A549 (cell line): Measurements from ENCODE around the gene LYRM2. TPM values are rescaled to one million over a fixed set of nuclear protein-coding genes. Genes with fewer than 3 reads are reported as not detected.

Experiments
- ATAC-seq, 2 experiments: fragments of 200-7000 bp in 1 of 2; fragments of >200 bp in 1 of 2; cut with Nextera tagmentation in 1 of 2; cut with Tn5 transposase in 1 of 2; 3 replicates each; pipeline versions ENCODE4 v1.8.0 to v1.9.1; 2018 to 2020; ENCODE audit warnings: mild to moderate bottlenecking in 1 of 2, moderate library complexity in 1 of 2
- CTCF ChIA-PET: fragments of 300-600 bp; sonication (Branson Sonifier 250); formaldehyde crosslinking; extraction: SDS; loops from one replicate; lab custom pipeline; 2021; ENCODE audit warnings: antibody characterized with exemption, inconsistent platforms; lab: Yijun Ruan, JAX
- POLR2A ChIA-PET: fragments of 350-600 bp; formaldehyde crosslinking; extraction: SDS; loops from one replicate; lab custom pipeline; 2021; ENCODE audit warnings: antibody characterized with exemption, inconsistent platforms; lab: Yijun Ruan, JAX
- DNase-seq, 2 experiments: peaks; one replicate each; pipeline versions ENCODE4 v3.0.0 to v3.0.0-alpha.2; 2011 to 2016; ENCODE audit warnings: low read depth in 1 of 2, low spot score in 1 of 2
- FAIRE-seq: peaks from 2 replicates; lab custom pipeline; 2011; peaks lifted over from hg19 to GRCh38; lab: Jason Lieb, UNC
- H3K27ac ChIP-seq, 2 experiments: fragments of >200 bp; sonication (Bioruptor Twin); formaldehyde crosslinking; 3 replicates each; pipeline ENCODE4 v1.5.1; 2016 to 2017
- H3K4me1 ChIP-seq: fragments of >200 bp; sonication (Bioruptor Twin); formaldehyde crosslinking; 3 replicates; pipeline ENCODE4 v1.6.1; 2016
- H3K4me2 ChIP-seq: fragments of >200 bp; sonication (Bioruptor Twin); formaldehyde crosslinking; 3 replicates; pipeline ENCODE4 v1.6.1; 2016
- H3K4me3 ChIP-seq: fragments of >200 bp; sonication (Bioruptor Twin); formaldehyde crosslinking; 3 replicates; pipeline ENCODE4 v1.5.1; 2016
- H3K9me3 ChIP-seq: fragments of >200 bp; sonication (Bioruptor Twin); formaldehyde crosslinking; 3 replicates; pipeline ENCODE4 v1.6.1; 2016
- CBX2 ChIP-seq: fragments of 200-600 bp; sonication (generic); IDR thresholded peaks from 2 replicates; pipeline ENCODE4 v1.6.1; 2016; ENCODE audit warnings: low read depth, mild to moderate bottlenecking, borderline replicate concordance
- CEBPB ChIP-seq, 2 experiments: fragments of >200 bp in 1 of 2; sonication (Bioruptor Twin) in 1 of 2; formaldehyde crosslinking in 1 of 2; IDR thresholded peaks; 2 replicates each; pipeline ENCODE4 v1.6.1; 2012 to 2016
- CHD2 ChIP-seq: fragments of 150-350 bp; IDR thresholded peaks from 2 replicates; pipeline ENCODE4 v1.6.1; 2014; ENCODE audit warnings: low read length; ENCODE audit not compliant: partially characterized antibody
- EHF ChIP-seq: fragments of 250-450 bp; sonication (Bioruptor Pico); IDR thresholded peaks from 2 replicates; pipeline ENCODE4 v1.5.0; 2020; ENCODE audit warnings: mild to moderate bottlenecking
- EHMT2 ChIP-seq: fragments of 200-600 bp; sonication (generic); IDR thresholded peaks from 2 replicates; pipeline ENCODE4 v1.6.1; 2016; ENCODE audit warnings: antibody characterized with exemption, low read depth, mild to moderate bottlenecking, moderate library complexity
- EP300 ChIP-seq, 2 experiments: fragments of >200 bp; sonication (Bioruptor Twin); formaldehyde crosslinking; IDR thresholded peaks; 2 replicates in 1 of 2; 3 replicates in 1 of 2; pipeline ENCODE4 v1.6.1; 2016 to 2017
- ESRRA ChIP-seq: fragments of 150-350 bp; IDR thresholded peaks from 2 replicates; pipeline ENCODE4 v1.6.1; 2014; ENCODE audit warnings: mild to moderate bottlenecking, low read length, borderline replicate concordance
- GATA3 ChIP-seq: IDR thresholded peaks from 2 replicates; pipeline ENCODE4 v1.6.1; 2012; ENCODE audit warnings: borderline replicate concordance
- HEYL ChIP-seq: fragments of 250-450 bp; sonication (Bioruptor Pico); IDR thresholded peaks from 2 replicates; pipeline ENCODE4 v1.8.0; 2021; ENCODE audit warnings: mild to moderate bottlenecking, moderate library complexity
- HOXB13 ChIP-seq: fragments of 250-450 bp; sonication (Bioruptor Pico); IDR thresholded peaks from 2 replicates; pipeline ENCODE4 v1.5.0; 2020; ENCODE audit warnings: low read depth, mild to moderate bottlenecking, moderate library complexity
- HOXB5 ChIP-seq: fragments of 250-450 bp; sonication (Bioruptor Pico); IDR thresholded peaks from 2 replicates; pipeline ENCODE4 v1.5.0; 2020; ENCODE audit warnings: mild to moderate bottlenecking, moderate library complexity
- KDM1A ChIP-seq: fragments of 200-600 bp; sonication (generic); IDR thresholded peaks from 2 replicates; pipeline ENCODE4 v1.6.1; 2016; ENCODE audit warnings: low read depth, mild to moderate bottlenecking
- KDM5A ChIP-seq: fragments of 200-600 bp; sonication (generic); IDR thresholded peaks from 2 replicates; pipeline ENCODE4 v1.6.1; 2016; ENCODE audit warnings: antibody characterized with exemption, mild to moderate bottlenecking
- MAZ ChIP-seq: fragments of 150-350 bp; IDR thresholded peaks from 2 replicates; pipeline ENCODE4 v1.6.1; 2014; ENCODE audit warnings: antibody characterized with exemption, low read depth, low read length, borderline replicate concordance
- MYC ChIP-seq: IDR thresholded peaks from 2 replicates; pipeline ENCODE4 v1.6.1; 2012; ENCODE audit warnings: mild to moderate bottlenecking, inconsistent platforms, low read length, improper control_type of control experiment, borderline replicate concordance
- PHF8 ChIP-seq: fragments of 200-600 bp; sonication (generic); IDR thresholded peaks from 2 replicates; pipeline ENCODE4 v1.6.1; 2016; ENCODE audit warnings: low read depth, mild to moderate bottlenecking, antibody characterized with exemption, moderate library complexity, borderline replicate concordance
- POLR2A ChIP-seq: IDR thresholded peaks from 2 replicates; pipeline ENCODE4 v1.6.1; 2012; ENCODE audit warnings: mild to moderate bottlenecking, low read length
- POLR2AphosphoS2 ChIP-seq: conservative IDR thresholded peaks from 2 replicates; pipeline ENCODE4 v1.6.1; 2012; ENCODE audit warnings: low read length, improper control_type of control experiment, inconsistent platforms
- RAD21 ChIP-seq, 2 experiments: fragments of >200 bp in 1 of 2; sonication (Bioruptor Twin) in 1 of 2; formaldehyde crosslinking in 1 of 2; IDR thresholded peaks in 1 of 2; conservative IDR thresholded peaks in 1 of 2; 2 replicates in 1 of 2; 3 replicates in 1 of 2; pipeline ENCODE4 v1.6.1; 2012 to 2018; ENCODE audit warnings: inconsistent platforms in 1 of 2
- RCOR1 ChIP-seq: fragments of 150-350 bp; IDR thresholded peaks from 2 replicates; pipeline ENCODE4 v1.6.1; 2014; ENCODE audit warnings: antibody characterized with exemption, low read length, low read depth
- RNF2 ChIP-seq: fragments of 200-600 bp; sonication (generic); IDR thresholded peaks from 2 replicates; pipeline ENCODE4 v1.6.1; 2016; ENCODE audit warnings: low read depth, mild to moderate bottlenecking, antibody characterized with exemption, moderate library complexity, borderline replicate concordance
- ZFP36 ChIP-seq: fragments of 450-650 bp; IDR thresholded peaks from 2 replicates; pipeline ENCODE4 v1.6.1; 2014; ENCODE audit warnings: borderline replicate concordance; ENCODE audit not compliant: partially characterized antibody
- ZSCAN20 ChIP-seq: fragments of 250-450 bp; sonication (Bioruptor Pico); IDR thresholded peaks from 2 replicates; pipeline ENCODE4 v1.8.0; 2022; ENCODE audit warnings: mild to moderate bottlenecking, moderate library complexity
- WGBS: methylation state at CpG from one replicate; pipeline ENCODE4 v1.1.6; 2017; ENCODE audit errors: missing lambda C conversion rate; 5-methylcytosine and 5-hydroxymethylcytosine counted together
- polyA plus RNA-seq, 4 experiments: library from polyadenylated mRNA; depleted of rRNA in 3 of 4; stranded (reverse); fragments of >200 nt; fragmentation: RNase III in 1 of 4; extraction: RNeasy Plus Mini Kit Qiagen cat#74134 plus additional on column Dnase treatment in 1 of 4; gene quantifications; 2 replicates in 3 of 4; 3 replicates in 1 of 4; pipeline ENCODE4 v1.2.3, GENCODE V29; 2011 to 2017
- TF ChIP-seq, protein P1 (sequence below): IDR thresholded peaks from 2 replicates; pipeline ENCODE4 v1.6.1; 2012; ENCODE audit warnings: low read depth, borderline replicate concordance
- TF ChIP-seq, protein P2 (sequence below): fragments of 150-350 bp; IDR thresholded peaks from 2 replicates; pipeline ENCODE4 v1.6.1; 2014; ENCODE audit warnings: low read depth, mild to moderate bottlenecking, low read length
- TF ChIP-seq, protein P3 (sequence below): fragments of 250-450 bp; sonication (Bioruptor Pico); IDR thresholded peaks from 2 replicates; pipeline ENCODE4 v1.5.0; 2021; ENCODE audit warnings: mild to moderate bottlenecking, moderate library complexity, borderline replicate concordance
- TF ChIP-seq, protein P4 (sequence below): IDR thresholded peaks from 2 replicates; pipeline ENCODE4 v1.6.1; 2012
- TF ChIP-seq, protein P5 (sequence below): fragments of >200 bp; sonication (Bioruptor Twin); formaldehyde crosslinking; IDR thresholded peaks from 2 replicates; pipeline ENCODE4 v1.6.1; 2016

Gene LYRM2
- polyA plus RNA-seq, 2 of the 4 experiments (the other 2 are of a cell fraction), result 33.2 to 56.0 TPM

DNA sequence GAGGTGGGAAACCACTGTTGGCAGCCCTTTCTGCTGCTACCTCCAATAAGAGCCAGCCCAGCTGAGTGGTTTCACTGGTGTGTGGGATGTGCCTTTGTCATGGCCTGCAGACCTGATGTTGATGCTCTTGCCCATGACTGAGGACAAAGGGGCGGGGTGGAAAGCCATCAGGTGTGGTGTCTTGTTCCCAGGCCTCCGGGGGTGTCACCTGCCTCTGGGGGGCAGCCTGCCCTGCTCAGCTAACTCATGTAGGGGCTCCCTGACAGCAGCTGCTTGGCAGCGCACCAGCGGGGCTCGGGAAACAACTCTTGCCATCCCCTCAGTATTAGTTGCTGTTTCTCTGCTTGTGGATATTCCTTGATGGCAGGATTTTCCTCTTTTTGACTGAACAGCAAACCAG, 91.3 kb downstream of the LYRM2 start:
- 98% methylated on average over 3 of the region's 5 CpGs for WGBS
- Histone ChIP-seq H3K9me3 (no peaks in the 10 kb centered on the region), H3K27ac (no peak overlapping the region), H3K4me2 (no peak overlapping the region), H3K4me3 (no peak overlapping the region), H3K4me1 (no peaks in the 10 kb centered on the region)
- FAIRE-seq (no peak), ATAC-seq (no peak), DNase-seq (no peak)
- ChIA-PET CTCF (no interaction called here), POLR2A (no interaction called here)
- TF ChIP-seq CEBPB (IDR thresholded peaks at IDR 0.05) (no peak), HOXB5 (CRISPR knock-in tag) (no peak), ZSCAN20 (no peak), POLR2A (no peak)
- TF ChIP-seq, protein P1, sequence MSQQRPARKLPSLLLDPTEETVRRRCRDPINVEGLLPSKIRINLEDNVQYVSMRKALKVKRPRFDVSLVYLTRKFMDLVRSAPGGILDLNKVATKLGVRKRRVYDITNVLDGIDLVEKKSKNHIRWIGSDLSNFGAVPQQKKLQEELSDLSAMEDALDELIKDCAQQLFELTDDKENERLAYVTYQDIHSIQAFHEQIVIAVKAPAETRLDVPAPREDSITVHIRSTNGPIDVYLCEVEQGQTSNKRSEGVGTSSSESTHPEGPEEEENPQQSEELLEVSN, result no peak
- TF ChIP-seq, protein P2, sequence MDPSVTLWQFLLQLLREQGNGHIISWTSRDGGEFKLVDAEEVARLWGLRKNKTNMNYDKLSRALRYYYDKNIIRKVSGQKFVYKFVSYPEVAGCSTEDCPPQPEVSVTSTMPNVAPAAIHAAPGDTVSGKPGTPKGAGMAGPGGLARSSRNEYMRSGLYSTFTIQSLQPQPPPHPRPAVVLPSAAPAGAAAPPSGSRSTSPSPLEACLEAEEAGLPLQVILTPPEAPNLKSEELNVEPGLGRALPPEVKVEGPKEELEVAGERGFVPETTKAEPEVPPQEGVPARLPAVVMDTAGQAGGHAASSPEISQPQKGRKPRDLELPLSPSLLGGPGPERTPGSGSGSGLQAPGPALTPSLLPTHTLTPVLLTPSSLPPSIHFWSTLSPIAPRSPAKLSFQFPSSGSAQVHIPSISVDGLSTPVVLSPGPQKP, result no peak
- TF ChIP-seq, protein P3, sequence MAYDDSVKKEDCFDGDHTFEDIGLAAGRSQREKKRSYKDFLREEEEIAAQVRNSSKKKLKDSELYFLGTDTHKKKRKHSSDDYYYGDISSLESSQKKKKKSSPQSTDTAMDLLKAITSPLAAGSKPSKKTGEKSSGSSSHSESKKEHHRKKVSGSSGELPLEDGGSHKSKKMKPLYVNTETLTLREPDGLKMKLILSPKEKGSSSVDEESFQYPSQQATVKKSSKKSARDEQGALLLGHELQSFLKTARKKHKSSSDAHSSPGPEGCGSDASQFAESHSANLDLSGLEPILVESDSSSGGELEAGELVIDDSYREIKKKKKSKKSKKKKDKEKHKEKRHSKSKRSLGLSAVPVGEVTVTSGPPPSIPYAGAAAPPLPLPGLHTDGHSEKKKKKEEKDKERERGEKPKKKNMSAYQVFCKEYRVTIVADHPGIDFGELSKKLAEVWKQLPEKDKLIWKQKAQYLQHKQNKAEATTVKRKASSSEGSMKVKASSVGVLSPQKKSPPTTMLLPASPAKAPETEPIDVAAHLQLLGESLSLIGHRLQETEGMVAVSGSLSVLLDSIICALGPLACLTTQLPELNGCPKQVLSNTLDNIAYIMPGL, result no peak
- TF ChIP-seq, protein P4, sequence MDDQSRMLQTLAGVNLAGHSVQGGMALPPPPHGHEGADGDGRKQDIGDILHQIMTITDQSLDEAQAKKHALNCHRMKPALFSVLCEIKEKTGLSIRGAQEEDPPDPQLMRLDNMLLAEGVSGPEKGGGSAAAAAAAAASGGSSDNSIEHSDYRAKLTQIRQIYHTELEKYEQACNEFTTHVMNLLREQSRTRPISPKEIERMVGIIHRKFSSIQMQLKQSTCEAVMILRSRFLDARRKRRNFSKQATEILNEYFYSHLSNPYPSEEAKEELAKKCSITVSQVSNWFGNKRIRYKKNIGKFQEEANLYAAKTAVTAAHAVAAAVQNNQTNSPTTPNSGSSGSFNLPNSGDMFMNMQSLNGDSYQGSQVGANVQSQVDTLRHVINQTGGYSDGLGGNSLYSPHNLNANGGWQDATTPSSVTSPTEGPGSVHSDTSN, result no peak

DNA sequence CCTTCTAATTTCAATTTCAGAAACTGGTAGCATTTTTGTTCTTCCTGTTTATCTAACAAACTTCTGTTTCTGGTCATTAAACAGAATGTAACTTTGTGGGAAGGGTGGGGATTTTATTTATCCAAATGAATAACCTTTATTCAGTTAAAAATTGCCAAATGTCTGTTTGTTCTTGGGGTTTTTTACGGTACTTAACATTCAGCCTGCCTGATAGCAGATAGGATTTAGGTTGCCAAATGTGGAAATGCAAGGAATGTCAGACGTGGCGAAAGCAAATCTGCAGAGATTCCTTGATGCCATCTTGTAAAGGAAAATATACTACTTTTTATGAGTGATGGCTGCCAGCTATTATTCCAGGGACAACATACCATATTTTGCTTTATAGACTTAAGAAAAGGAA, 95.7 kb downstream of the LYRM2 start:
- ChIA-PET CTCF (no interaction called here), POLR2A (no interaction called here)

DNA sequence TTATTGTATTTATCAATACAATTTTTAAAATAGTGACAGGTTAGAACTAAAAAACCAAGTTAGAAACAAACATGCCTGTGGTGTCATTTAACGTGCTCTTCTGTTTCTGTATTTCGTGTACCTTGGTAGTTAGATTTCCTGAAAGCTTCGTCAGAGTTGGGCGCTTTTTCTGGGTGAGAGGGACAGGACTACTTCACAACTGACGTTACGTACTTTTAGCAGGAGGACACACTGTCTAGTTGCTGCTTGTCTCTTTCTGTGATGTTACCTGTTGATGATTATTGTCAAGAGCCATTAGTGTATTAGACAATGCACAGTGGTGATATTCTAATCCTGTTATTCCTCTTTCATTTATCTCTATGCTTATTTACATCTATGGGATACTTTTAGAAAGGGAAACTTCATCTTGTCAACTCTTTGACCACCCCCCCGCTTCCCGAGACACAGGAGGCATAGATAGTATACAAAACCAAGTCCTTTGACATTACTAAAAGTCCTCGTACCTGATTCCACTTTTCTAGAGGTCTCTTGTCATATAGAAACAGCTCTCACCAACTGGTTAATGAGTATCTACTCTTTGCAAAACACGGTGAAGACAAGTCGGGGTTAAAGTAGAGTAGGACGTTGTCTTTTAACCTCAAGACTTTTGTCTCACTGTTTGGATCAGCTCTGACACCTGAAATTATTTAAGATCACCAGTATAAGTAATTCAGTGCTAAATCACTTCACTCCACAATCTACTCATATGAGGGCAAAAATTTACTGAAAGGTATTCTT, 96.3 kb downstream of the LYRM2 start:
- POLR2A ChIA-PET, result no interaction called here
- TF ChIP-seq GATA3 (no peak), HOXB13 (CRISPR knock-in tag) (no peak), MYC (no peak), EP300 (IDR thresholded peaks at IDR 0.05) (no peak), PHF8 (no peak), RCOR1 (no peak), MAZ (no peak), RNF2 (no peak), EHMT2 (no peak), HEYL (no peak), EHF (no peak), RAD21 (conservative IDR thresholded peaks at IDR 0.05 in 1 of 2, IDR thresholded peaks at IDR 0.05 in 1 of 2) (no peak), KDM5A (no peak), ESRRA (no peak), KDM1A (no peak), POLR2AphosphoS2 (no peak), CHD2 (no peak), ZFP36 (no peak)
- TF ChIP-seq, protein P2, result no peak
- TF ChIP-seq, protein P5, sequence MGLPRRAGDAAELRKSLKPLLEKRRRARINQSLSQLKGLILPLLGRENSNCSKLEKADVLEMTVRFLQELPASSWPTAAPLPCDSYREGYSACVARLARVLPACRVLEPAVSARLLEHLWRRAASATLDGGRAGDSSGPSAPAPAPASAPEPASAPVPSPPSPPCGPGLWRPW, result no peak
- ATAC-seq (no peak), FAIRE-seq (no peak), DNase-seq (no peak)
- Histone ChIP-seq H3K9me3 (no peaks in the 10 kb centered on the region), H3K4me2 (no peak overlapping the region), H3K4me3 (no peak overlapping the region), H3K4me1 (no peaks in the 10 kb centered on the region), H3K27ac (no peak overlapping the region)
- 51% methylated on average over 12 of the region's 12 CpGs for WGBS
- CTCF ChIA-PET, result no interaction called here

More for the DNA sequence above, 95.7 kb downstream of the LYRM2 start:
- no peaks in the 10 kb centered on the region for H3K9me3 ChIP-seq
- no peak for TF ChIP-seq CBX2
- no peak for TF ChIP-seq ZSCAN20
- ATAC-seq (no peak), DNase-seq (no peak), FAIRE-seq (no peak)
- no peak overlapping the region for H3K27ac ChIP-seq
- no peak overlapping the region for H3K4me3 ChIP-seq
- no peaks in the 10 kb centered on the region for H3K4me1 ChIP-seq
- H3K4me2 ChIP-seq, result no peak overlapping the region
- 56% methylated on average over 3 of the region's 3 CpGs for WGBS
